Mammary epithelial cell (primary cell): ENCODE measurements around the gene SLC24A3.

Experiments used
- CTCF ChIP-seq, 2 donors: IDR thresholded peaks in 1 of 2; conservative IDR thresholded peaks in 1 of 2; 2 replicates each; pipeline ENCODE4 v1.5.1; 2011 to 2012; ENCODE audit warnings: inconsistent platforms in 2 of 2, low read length in 2 of 2, mild to moderate bottlenecking in 2 of 2, control low read depth in 1 of 2, low read depth in 1 of 2; ENCODE audit not compliant: insufficient read depth in 1 of 2; ENCODE audit errors: extremely low read depth in 1 of 2
- EZH2 ChIP-seq: IDR thresholded peaks from 2 replicates; pipeline ENCODE4 v1.6.1; 2012; ENCODE audit warnings: low read length, inconsistent platforms, borderline replicate concordance

- TF ChIP-seq CTCF (conservative IDR thresholded peaks at IDR 0.05 in 1 of 2, IDR thresholded peaks at IDR 0.05 in 1 of 2; ENCODE audit: extremely low read depth in 1 of 2, insufficient read depth in 1 of 2, low read depth in 1 of 2, low read length in 2 of 2) (no peak), EZH2 (no peak)
Measured at GRCh38 chr20:19438488-19438887, 226.0 kb downstream of the SLC24A3 start.
